GM21619 (cell line): ENCODE results near the gene CHST10.
"Not testable (repeated sequence)": the region's sequence is repeated elsewhere in the genome, so short reads cannot be mapped to it uniquely, and the experiment has no call there.

ENCODE experiments used
- ATAC-seq: cut with Tn5 transposase; IDR thresholded peaks from one replicate; pipeline ENCODE4 v1.9.1; 2021; ENCODE audit not compliant: unreplicated experiment

The CHST10 gene

DNA sequence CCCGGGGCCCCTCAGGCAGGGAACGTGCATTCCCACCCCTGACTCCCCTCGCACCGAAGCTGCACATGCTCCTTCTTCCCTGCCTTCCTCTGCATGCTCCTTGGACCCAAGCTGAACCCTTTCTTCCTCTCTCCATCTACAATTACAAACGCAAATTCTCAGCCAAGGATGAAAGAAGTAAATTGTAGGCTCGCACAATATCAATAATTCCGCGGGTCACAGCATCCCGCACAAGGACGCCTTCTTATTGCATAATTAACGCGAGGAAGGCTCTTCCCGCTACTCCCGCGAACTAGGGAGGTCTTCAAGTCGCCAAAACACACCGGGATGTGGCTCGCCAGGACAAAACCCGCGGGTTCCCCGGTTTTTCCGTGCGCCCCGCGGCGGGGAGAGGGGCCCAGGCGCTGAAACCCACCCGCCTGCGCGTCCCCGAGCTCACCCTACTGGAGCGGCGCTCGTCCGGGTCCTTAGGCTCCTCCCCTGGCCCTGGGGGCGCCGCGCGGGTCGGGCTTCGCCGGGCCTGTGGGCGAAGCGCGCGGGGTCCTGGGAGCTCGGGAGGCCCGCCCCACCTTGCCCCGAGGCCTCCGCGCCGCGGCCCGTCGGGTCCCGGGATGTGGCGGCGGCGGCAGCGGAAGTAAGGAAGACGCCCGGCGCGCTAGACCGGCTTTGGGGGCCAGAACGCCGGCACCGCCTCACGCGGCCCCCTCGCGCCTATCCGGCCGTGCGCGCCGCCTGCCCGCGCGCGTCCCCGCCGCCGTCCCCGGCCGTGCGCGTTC is at the start of gene CHST10:
Gene CHST10 (minus strand): TSS at position 734 of the 776 bp plus-strand sequence. CDS start 10,993 bp downstream, outside the sequence.
- ATAC-seq: peak; percentile 83

DNA sequence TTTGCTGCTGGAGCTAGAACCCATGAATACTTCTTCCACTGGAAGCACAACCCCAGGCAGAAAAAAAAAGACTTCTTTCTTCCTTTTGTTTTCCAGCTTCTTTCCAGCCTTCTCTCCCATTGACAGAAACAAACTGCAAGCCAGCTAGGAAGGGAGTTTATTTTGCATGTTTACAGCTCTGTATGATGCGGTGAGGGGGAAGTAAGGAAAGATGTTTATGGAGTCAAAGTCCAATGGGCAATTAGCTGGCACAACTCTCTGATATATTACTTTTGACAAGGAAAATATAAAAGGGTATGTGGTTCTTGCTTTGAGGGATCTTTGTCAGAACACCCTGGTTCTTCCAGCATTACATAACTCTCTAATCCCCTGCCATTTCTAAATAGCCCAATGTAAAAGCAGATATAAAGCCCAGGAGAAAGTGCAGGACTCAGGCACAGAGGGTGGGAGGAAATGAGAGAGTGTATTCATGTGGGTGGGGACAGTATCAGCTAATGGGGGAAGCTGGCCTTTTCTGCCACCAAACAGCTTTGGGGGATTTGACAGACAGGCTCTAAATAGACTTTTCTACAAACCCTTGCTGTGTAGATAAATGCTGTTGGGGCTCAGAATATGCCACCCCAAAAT is 43.5 kb upstream of the CHST10 start:
- no peak for ATAC-seq

DNA sequence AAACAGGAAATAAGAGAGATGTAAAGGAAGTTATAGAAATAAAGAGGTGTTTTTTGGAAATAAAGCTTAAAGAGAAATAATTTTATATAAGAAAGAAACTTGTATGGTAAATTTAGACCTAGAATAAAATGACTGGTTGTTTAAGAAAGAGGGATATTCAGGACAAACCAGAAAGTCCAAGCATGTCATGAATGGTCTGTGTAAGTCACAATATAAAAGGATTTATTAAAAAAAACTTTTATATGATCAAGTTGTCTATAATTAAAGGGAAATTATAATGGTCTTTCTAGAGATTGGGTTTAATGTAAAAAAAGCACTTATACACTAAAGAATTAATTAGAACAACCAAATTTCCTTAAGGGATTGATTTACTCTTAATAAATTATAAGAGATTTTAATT is 38.9 kb upstream of the CHST10 start:
- ATAC-seq: not testable (repeated sequence)

DNA sequence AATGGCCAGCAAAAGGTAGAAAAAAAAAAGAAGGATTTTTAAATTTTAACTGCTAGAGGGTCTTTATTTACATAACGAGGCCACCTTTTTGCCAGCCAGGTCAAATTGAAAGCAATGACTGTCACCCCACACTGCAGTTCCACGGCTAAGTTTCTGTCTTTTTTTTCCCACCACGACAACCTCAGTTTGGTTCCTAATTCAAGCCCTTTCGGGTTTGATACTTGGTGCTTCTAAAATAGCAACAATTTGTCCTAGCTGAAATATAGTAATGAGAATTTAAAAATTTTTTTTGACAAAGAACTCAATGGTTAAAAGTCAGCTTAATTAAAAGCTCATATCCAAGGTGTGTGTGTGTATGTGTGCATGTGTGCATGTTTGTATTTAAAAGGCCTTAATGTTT is 36.4 kb upstream of the CHST10 start:
- ATAC-seq: peak; percentile 89

GRCh38 chr2:100451734-100452133 is 34.3 kb upstream of the CHST10 start:
- ATAC-seq: no peak

DNA sequence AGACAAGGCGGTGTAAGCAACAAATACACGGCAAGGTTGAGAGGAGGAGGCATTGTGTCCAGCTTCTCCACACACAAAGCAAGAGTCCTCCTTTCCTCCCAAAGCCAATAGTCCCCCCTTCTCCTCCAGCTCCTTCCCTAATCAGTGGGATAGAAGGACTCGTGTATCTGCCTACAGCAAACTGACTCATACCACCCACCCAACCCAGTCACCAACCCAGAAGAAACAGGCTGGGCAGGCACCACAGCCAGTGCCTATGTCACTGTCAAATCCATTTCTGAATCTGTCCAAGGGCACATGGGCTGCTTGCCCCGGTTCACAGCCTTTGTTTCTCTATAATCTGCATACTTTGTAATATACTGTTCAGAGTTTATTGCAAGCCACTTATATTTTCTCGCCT is 33.6 kb upstream of the CHST10 start:
- no peak for ATAC-seq

DNA sequence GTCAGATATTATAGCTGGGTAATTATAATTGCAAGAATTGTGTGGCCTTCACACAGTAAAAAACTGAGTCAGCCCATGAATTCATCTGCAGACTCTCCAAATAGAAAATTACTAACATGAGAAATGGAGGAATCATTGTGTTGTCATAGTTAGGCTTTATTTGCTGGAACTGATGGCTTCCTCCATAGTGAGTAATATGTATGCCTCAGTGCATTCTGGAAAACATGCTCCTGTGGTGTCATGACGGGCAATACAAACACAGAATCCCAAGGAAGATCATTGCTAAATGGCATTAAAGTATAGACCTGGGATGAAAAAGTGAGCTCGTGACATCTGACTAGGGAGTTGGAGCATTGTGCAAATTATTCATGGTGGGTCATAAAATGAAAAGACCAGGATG is 29.2 kb upstream of the CHST10 start:
- no peak for ATAC-seq

DNA sequence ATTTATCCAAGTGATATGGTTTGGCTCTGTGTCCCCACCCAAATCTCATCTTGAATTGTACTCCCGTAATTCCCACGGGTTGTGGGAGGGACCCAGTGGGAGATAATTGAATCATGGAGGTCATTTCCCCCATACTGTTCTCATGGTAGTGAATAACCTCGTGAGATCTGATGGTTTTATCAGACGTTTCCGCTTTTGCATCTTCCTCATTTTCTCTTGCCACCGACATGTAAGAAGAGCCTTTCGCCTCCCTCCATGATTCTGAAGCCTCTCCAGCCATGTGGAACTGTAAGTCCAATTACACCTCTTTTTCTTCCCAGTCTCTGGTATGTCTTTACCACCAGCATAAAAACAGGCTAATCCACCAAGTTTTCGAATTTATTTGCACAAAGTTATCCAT is 20.3 kb upstream of the CHST10 start:
- ATAC-seq: no peak

DNA sequence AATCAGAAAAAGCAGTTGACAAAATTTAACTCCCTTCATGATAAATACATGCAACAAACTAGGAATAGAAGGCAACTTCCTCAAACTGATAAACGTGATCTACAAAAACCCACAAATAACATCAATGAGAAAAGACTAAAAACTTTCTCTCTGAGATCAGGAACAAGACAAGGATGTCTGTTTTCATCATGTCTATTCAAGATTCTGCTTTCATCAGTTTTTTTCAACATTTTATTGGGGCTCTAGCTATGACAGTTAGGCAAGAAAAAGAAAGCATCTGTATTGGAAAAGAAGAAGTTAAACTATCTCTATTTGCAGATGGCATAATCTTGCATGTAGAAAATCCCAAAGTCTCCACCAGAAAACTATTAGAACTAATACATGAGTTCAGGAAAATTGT is 12.3 kb upstream of the CHST10 start:
- no peak for ATAC-seq

- no peak for ATAC-seq
These were observed 10.3 kb upstream of the CHST10 start for GRCh38 chr2:100427627-100428258.

DNA sequence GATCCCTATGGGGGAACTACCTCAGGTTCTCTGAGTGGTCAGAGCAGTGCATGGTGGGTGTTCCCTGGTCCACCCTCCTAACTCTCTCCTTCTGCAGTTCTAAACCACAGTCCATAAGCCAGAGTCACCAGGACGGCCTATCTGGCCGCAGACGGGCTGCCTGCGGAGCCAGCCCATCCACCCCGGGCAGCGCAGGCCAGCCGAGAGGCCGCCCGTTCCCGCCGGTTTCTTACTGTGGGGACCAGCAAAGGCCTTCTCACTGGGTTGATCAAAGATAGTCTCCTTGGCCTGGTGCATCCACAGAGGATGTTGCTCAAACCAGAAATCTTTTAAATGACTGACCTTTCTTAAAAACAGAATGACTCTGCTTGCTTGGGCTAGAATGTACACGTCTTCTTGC is 9.6 kb upstream of the CHST10 start:
- no peak for ATAC-seq

DNA sequence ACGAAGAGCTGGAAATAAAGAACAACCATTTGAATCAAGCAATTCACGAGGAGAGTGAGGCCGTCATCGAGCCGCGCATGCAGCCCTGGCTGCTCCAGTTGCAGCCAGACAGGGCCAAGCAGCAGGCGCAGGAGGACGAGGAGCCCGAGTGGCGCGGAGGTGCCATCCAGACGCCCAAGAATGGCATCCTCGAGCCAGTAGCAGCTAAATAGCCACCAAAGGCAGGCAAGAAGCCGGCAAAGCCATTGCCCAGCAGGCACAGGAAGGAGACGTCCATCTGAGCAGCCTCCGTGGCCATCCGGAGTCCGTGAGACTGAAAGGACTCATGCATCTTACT is 8.9 kb upstream of the CHST10 start:
- ATAC-seq: no peak

DNA sequence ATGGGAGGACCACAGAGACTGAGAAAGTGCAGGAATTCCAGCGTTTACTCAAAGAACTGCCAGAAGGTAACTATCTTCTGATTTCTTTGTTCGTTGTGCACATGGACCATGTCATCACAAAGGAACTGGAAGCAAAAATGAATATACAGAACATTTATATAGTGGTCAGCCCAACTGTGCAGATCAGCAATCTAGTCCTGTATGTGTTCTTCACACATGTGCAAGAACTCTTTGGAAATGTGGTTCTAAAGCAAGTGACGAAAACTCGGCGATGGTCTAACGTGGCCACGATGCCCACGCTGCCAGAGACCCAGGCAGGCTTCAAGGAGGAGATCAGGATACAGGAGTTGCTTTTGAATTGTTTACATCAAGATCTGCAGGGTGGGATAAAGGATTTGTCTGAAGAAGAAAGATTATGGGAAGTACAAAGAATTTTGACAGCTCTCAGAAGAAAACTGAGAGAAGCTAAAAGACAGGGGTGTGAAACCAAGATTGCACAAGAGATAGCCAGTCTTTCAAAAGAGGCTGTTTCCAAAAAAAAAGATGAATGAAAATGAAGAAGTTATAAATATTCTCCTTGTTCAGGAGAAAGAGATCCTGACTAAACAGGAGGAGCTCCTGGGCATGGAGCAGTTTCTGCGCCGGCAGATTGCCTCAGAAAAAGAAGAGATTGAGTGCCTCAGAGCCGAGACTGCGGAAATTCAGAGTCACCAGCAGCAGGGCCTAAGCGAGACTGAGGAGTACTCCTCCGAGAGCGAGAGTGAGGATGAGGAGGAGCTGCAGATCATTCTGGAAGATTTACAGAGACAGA is 8.3 kb upstream of the CHST10 start:
- no peak for ATAC-seq

DNA sequence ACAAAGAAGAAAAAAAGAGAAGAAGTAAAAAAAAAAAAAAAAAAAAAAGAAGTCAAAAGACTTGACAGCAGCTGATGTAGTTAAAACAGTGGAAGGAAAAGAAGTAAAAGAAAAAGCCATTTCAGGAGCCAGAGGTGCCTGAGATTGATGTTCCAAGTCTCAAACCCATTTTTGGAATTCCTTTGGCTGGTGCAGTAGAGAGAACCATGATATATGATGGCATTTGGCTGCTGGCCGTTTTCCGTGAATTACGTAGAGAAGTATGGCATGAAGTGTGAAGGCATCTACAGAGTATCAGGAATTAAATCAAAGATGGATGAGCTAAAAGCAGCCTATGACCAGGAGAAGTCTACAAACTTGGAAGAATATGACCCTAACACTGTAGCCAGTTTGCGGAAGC is 7.6 kb upstream of the CHST10 start:
- ATAC-seq: no peak

GRCh38 chr2:100424277-100424875 is 6.9 kb upstream of the CHST10 start:
- ATAC-seq: no peak

- ATAC-seq: no peak
These were observed 6.2 kb upstream of the CHST10 start for GRCh38 chr2:100423631-100424030.

GRCh38 chr2:100422320-100423055 is 5.0 kb upstream of the CHST10 start:
- ATAC-seq: no peak

DNA sequence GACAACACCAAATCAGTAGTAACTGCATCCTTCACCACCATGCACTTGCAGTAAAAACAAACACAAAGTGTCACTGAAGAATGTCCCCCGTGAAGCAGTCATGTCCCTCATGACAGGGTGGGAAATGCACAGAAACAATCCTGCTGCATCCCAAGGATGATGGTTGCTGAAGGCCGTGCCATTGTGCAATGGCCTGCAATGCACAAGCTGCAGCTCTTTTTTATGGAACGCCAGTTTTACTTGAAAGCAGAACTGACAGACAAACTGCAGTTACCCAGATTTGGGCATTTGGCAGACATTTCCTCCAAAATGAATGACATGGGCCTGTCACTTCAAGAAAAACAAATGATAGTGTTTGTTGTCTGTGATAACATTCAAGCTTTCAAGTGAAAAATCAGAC is 2.4 kb upstream of the CHST10 start:
- no peak for ATAC-seq

DNA sequence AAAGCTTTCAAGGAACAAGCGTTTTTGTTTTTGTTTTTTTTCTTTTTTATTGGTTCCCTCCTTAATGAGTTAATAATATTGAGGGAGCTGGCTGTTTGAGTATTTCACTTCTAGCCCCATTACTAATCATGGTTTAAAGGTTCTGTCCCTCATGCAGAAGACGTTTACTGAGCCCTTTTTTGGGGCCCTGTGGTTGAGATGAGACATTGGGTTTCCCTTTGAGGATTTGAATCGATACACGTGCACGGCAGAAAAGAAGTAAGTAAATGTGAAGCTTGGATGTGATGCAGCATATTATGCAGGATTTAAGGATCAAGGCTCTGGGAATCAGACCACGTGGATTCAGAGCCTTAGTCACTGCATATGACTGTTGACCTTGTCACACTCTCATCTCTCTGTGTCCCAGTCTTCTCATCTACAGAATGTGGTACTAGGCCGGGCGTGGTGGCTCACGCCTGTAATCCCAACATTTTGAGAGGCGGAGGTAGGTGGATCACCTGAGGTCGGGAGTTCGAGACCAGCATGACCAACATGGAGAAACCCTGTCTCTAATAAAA is 1.0 kb upstream of the CHST10 start:
- no peak for ATAC-seq

DNA sequence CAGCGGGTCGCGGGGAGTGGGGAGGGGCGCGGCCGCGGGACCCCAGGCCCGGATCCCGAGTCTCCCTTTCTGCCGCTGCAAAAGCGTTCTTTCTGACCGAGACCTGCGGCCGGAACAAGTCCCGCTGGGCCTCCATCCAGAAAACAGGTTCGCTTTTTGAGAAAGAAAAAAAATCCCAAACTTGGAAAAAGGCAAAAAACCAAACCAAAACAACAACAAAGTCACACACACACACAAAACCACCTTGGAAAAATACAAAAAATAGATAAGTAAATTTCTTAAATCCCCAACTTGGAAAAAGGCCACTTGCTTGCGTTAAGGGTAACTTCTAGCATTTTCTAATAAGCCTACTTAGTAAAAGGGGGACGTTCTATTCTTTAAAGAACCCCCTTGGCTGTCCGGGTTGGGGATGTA is 250 bp upstream of the CHST10 start:
- no peak for ATAC-seq
